CD4-positive, alpha-beta T cell treated with Interleukin-4 for 4 hours (primary cell): ENCODE measurements around the gene ADGRF5.
A peak's percentile ranks its signal among the peaks of the same experiment; 100 is the strongest.
"Not testable (repeated sequence)": the region's sequence is repeated elsewhere in the genome, so short reads cannot be mapped to it uniquely, and the experiment has no call there.

Source experiments
- DNase-seq: peaks from one replicate; pipeline ENCODE4 v3.0.0-alpha.2; 2020

ADGRF5 gene

DNA sequence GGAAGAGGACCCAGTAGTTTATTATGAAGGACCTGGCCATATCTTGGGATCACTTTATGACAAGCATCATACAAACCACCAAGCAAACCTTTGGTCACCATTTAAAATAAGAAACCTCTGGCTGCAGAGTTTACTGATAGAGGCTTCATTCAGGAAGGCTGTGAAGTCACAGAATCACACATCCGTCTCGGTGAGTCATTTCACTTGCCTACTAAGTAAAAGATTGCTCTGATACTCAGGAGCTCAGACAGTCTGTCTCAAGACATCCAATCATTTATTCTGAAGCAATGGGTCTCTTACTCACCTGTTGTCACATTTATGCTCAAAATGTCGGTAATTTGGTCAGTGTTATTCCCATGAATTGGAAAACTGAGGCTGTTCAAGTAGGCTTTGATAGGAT is 33.7 kb downstream of the ADGRF5 start:
- DNase-seq = no peak

DNA sequence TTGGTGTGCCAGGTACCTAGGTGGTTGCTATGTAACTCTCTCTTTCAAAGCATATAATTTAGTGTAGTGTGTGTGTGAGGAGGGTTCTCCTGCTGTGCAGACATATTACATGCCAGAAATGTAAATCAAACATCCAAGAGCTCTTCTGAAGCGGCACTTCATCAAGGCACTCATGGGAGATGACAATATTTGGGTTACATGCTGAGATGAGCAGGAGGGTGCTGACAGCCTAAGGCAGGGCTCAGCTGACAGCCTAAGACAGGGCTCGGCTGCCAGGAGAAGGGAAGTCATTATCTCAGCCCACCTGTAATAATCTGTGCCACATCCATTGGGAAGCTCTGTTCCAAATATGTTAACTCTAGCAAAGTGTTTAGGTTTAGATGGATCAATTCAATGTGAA is 39.1 kb downstream of the ADGRF5 start:
- DNase-seq = no peak

DNA sequence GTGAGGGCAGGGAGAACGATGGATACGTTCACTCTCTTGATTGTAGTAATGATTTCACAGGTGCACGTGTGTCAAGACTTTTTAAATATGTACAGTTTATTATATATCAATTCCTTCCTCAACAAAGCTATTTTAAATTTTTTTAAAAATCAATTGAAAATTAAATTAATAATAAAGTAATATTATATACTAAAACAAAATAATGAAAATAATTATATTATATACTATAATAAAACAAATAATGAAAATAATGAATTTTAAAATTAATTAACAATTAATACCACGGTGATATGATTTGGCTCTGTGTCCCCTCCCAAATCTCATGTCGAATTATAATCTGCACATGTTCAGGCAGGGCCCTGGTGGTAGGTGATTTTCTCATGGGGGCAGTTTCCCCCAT is 42.7 kb downstream of the ADGRF5 start:
- no peak for DNase-seq

DNA sequence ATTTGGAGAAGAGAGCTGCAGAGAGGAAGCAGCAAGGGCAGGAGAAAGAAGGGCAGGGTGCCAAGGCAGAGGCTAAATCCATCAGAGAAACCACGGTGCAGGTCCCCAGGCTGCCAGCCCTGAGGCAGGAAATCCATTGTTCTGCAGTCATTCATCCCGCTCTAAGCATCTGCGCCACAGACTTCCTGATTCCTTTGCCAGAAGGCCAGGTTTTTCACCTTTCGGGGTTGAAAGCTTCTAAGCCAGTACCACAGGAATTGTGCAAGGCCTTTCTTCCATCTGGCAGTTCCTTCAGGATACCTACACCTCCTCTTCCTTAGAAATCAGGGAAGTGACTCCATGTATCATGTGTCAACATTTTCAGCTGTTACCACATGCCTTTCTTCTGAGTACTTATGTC is 45.6 kb downstream of the ADGRF5 start:
- no peak for DNase-seq

DNA sequence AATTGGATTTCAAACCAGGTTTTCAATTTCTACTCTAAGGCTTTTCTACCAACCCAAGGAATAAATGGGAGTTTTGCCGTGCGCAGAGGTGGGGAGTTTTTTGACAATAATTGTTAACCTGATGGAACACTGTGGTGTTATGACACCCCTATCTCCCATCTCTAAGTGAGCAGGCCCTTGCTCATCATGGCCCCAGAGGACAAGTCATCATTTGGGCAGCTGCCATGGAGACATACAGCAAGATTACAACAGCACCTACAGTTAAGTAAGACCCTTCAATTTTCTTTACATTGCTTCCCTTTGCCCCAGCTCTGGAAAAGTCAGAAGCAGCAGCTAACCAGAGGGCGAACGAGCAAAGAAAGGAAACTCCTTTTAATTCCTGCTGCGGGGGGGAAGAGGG is 54.3 kb downstream of the ADGRF5 start:
- no peak for DNase-seq

DNA sequence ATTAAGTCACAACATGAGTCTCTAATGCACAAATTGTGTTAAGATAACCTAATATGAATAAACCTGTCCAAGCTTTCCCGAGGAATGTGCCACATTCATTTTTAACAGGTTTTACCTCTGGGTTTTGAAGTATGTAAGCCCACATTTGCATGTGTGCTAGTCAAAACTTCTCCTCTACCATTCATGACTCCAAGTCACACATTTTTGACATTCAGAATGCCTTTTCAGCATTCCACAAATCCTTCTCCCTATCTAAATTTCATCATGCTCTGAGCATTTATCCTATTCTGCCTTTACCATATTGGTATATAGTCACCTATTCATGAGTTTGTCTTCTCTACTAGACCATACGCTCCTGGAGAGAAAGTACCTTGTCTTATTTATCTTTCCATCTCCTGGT is 56.5 kb downstream of the ADGRF5 start:
- no peak for DNase-seq

DNA sequence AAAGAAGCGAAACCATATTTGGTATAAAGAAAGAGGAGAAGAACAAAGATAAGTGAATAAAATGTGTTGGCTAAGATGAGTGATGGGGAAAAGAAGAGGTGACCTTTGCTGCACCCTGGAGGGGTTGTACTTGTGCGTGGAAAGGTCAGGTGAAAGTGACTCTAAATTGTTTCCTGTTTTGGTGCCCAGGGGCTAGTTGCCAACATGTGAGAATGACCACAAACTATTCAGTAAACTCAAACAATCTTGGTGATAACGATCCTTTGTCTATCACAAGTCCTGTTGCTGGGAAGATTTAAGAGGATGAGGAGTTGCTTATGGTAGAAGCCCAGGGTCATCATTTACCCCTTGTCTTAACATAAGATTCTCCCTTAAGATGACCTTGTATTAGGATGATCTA is 57.9 kb downstream of the ADGRF5 start:
- DNase-seq = no peak

DNA sequence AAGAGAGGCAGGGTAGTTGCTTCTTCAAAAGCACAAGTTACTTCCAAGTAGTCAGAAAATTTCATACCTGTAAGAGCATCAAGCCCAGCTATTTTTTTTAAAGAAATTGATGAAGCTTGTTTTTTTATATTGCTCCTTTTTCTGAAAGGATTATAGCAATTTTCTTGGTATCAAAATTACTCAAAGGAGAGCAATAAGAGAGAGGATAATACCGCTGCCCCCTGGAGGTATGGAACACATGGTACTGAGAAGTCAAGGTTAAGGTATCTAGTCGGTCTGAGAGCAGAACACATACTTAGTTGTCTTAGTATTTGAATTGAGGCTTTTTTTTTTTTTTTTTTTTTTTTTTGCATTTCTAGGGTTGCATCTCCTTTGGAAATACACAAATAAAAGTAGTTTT is 59.4 kb downstream of the ADGRF5 start:
- no peak for DNase-seq

DNA sequence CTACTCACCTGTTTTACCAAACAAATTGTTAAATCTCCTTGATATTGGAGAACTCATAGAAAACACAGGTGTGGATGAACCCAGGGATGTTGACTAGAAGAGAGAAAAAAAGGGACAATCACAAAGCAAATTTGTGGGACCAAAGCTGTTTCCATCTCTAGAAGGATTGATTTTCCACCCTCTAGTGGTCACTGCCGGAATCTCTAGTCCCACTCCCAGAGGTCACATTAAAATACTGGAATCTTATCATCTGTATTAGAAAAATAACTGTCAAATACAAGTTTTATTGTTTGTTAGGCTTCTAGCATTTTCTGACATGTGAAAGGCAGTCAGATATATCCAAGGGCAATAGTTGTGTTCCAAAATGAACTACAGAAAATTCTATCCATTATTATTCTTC is 65.8 kb downstream of the ADGRF5 start:
- DNase-seq = peak; percentile 27

DNA sequence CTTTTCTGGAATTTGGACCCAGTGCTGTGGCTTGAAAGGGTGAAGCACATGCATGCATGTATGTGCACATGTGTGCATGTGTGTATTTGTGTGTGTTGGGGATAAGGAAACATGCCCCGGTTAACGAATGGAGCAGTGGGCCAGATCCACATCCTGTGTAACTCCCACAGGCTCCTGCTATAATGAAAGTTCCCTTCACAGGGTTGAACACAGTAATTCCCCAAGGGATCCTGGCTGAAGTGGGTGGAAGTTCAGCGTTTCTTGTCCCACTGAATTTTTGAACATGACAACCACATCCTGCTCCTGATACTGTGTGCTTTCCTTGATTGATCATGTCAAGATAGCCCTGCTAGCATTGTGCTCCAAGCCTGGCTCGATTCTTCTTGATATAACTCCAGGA is 70.2 kb downstream of the ADGRF5 start:
- not testable (repeated sequence) for DNase-seq

DNA sequence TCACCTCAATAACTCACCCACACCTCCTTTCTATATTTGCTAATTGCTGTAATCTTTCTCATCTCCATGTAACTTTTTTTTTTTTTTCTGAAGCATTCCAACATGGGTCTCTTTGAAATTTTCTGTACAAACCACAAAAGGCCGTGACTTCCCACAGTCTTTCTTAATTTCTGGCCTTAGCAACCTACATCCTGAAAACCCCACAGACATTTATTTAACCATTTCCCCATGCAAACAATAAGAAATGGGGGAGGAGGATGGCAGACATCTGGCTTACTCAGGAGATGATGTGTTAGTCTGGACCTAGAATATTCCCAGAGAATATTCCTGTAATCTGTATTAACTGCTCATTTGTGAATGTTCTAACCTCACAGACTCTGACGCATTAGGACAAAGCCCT is 70.9 kb downstream of the ADGRF5 start:
- DNase-seq = no peak

DNA sequence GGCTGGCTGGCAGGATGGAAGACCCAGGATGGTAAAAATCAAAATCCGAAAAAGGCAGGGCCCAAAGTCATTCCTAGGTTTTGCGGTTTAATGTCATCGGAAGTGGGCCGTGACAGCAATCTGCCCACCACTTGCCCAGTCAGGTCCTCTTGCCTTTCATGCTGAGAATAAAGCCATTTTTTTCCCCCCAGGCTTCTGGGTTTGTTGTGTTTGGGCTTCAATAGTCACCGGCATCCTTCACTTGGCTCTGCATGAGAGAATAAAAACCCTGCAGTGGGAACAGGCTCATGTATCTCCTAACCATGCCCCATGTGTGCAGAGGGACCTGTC is 72.4 kb downstream of the ADGRF5 start:
- no peak for DNase-seq

DNA sequence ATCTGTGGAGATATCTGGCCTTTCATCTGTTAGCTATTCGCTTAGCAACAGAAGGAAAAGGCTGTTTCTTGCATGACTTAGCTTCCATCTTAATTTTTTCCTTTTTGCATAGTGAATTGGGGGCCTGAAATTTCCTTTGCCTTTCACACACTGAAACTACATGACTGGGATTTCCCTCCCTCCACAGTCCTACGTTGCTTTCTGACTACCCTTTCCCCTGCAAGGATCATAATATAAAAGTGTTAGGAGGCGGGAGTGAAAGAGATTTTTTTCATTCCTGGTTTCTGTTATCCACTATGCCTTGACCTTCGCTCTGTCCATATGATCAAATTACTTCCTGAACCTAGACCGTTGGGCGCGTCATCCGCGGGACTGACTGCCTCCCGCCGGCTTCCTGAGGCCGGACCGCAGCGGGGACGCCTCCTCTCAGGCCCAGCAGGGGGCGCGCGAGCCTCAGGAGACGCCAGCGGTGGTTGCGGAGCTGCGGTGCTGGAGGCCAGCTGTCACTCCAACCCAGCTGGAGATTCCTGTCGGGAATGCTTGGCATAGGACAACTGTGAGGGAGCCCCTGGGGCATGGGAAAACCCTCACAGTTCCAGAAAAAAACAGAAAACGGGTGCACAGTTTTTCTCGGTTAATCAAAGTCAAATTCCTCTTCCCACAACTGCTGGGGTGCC is 72.9 kb downstream of the ADGRF5 start:
- peak; percentile 24 for DNase-seq

DNA sequence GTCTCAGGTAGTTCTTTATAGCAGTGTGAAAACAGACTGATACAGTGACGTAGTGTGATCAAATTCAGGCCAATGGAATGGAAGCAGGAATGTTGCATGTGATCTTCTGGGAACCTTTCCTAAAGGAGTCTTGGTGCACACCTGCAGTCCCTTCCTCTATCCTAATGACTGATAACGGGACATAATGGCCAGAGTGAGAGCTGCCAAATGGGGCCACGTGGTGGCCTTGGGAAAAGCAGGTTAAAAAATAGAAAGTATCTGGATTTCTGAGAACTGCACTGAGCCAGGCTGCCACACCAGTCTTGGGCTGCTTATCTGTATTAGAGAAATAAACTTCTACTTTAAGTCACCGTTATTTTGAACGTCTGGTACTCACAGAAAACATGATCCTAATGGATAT is 76.6 kb downstream of the ADGRF5 start:
- DNase-seq = no peak

DNA sequence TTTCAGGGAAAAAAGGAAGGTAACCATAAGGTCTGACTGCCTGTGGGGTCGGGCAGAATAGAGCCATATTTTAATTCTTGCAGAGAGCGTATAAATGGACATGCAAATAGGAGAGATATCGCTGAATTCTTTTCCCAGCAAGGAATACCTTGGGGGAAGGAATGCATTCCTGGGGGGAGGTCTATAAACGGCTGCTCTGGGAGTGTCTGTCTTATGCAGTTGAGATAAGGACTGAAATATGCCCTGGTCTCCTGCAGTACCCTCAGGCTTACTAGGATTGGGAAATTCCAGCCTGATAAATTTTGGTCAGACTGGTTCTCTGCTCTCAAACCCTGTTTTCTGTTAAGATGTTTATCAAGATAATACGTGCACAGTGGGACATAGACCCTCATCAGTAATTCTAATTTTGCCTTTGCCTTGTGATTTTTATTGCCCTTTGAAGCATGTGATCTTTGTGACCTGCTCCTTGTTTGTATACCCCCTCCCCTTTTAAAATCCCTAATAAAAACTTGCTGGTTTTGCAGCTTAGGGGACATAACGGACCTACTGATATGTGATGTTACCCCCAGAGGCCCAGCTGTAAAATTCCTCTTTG is 79.4 kb downstream of the ADGRF5 start:
- not testable (repeated sequence) for DNase-seq

DNA sequence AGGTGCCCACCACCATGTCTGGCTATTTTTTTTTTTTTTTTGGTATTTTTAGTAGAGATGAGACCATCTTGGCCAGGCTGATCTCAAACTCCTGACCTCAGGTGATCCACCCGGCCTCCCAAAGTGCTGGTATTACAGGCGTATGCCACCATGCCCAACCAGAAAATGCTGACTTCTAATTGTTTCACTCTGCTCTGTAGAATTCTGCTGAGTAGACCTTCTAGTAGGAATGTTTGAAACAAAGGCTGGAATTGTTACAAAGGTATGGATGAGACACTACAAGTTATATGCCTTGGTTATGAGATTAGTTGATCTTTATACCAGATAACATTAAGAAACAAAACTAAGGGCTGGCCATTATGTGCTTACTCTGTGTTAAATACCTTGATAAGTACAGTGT is 83.7 kb downstream of the ADGRF5 start:
- DNase-seq = no peak

DNA sequence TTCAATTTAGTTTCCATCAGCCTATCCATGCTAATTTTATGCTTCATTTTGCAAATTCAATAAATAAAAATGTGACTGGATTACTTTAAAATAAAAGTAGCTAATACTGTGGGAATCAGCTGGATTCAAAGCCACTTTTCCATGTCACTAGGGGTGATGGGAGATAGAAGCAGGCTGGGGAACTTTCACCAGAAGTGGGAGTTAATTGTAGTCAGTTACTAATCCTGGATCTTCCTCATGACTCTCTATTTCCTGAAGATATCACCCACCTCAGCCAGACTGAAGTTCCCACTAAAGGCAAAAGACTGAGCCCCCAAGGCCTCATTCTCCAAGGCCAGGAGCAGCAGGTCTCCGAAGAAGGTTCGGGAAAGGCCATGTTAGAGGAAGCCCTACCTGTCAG is 86.7 kb downstream of the ADGRF5 start:
- DNase-seq = not testable (repeated sequence)

DNA sequence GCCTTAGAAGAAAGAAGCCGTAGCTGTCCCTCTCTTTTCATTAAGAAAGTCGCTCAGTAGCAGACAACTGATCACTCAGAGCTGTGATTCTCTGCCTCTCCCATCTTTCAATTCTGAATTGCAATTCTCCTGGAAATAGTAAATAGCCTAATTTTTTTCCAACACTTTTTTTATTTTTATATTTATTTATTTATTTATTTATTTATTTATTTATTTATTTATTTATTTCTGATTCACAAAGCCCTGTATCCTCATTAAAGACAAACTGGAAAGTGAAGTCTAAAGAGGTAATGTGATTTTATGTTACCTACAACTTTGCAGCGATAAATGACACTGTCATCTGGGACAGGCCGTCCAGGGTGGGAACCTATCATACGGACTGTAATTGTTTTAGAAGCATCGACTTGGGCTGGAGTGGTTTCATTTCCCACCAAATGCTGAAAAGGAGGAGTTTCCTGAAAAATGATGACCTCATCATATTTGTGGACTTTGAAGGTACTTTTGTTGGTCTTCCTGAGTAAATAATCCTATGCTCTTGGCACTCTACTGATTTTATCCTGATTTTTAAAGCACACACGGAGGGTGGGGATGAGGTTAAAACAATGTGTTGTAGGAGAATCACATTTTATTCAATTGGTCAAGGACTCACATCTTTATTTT is 87.4 kb downstream of the ADGRF5 start:
- DNase-seq = not testable (repeated sequence)

DNA sequence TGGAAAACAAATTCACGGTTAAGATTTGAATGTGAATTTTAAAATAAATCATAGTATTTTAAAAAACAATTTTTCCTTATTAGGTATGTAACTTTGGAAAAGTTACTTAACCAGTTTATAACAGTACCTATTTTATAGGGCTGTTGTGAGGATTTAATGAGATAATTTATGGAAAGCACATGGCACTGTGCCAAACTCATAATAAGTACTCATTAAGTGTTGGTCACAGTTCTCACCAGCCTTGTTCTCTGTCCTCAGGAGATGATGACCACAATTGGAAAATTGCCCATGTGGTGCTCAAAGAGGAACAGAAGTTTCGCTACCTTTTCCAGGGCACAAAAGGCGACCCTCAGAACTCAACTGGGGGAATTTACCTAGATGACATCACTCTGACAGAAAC is 88.9 kb downstream of the ADGRF5 start:
- no peak for DNase-seq

DNA sequence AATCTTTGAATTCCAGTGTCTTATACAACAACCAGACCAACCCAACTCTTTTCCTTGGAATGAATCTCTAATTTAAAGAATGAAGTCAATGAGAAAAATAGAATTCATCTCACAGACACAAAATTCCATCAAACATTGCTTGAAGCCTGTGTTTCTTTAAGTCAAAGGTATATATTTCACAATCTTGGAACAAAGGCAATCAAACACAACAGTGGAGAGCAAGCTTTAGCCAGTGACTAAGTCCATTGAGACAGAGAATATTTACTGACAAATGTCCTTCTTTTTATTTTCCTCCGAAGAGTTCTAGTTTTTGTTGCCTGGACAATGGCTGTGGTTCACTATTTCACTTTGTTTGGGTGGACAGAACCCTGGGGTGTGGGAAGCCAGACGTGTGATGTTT is 92.8 kb downstream of the ADGRF5 start:
- no peak for DNase-seq

DNA sequence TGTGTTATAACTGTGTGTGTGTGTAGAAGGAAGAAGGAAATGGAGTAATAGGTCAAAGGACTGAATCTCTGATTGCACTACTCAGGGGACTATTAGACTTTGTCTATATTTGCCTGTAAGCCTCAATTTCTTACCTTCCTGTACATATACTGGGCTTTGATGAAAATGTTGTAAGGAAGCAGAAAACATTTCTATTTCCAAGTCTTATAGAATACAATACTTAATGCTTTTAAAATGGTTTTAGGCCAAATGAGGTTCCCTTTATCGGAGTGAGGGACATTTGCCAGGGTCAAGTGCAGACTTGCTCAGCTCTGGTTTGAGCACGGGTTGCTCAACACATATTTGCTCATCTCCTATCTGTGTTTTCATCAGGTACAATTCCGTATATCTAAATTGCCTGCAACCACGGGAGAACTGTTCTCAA is 100.3 kb downstream of the ADGRF5 start:
- DNase-seq = no peak

DNA sequence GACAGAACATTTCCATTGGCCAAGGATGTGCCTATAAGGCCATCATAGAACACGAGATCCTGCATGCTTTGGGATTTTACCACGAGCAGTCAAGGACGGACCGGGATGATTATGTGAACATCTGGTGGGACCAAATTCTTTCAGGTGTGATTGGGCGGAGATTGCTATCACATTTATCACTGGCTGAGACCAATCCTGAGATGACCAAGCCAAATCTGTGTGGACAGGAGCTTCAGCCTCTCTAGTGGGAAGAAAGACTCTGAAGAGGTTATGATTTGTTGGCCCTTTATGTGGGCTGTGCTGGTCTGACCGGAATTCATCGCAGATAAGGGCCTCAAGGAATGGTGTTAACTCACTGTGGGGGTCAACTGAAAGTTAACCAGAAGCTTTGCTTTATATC is 102.2 kb downstream of the ADGRF5 start:
- no peak for DNase-seq

DNA sequence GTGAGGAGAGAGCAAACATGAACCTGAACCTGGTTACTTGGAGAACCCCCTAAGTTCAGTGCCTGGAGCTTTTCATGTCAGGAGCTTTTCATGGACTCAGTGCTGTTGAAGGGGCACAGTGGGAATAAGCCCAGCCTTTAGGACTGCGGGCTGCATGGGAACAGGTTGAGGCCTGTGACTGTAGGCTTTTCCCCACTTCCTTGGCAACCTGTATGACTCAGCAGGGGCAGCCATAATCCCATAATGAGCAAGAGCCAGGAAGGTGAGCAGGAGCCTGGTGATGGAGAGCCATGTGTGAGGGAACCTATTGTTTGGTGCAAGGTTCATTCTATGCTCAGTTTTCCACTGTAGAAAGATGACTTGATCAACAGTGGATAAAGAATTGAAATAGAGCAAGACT is 105.1 kb downstream of the ADGRF5 start:
- no peak for DNase-seq

DNA sequence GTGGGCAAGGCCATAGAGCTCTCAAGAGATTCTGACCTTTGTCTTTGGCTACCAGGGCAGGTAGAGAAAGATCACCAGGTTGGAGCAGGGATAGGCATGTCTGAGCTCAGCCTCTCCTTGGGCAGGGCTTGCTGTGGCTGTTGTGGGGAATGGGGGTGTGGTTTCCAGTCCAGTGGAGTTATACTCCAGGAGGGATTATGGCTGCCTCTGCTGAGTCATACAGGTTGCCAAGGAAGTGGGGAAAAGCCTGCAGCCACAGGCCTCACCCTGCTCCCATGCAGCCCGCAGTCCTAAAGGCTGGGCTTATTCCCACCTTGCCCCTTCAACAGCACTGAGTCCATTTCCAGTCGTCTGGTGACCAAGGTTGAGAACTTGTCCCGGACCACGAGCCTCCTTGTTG is 106.6 kb downstream of the ADGRF5 start:
- DNase-seq = no peak

DNA sequence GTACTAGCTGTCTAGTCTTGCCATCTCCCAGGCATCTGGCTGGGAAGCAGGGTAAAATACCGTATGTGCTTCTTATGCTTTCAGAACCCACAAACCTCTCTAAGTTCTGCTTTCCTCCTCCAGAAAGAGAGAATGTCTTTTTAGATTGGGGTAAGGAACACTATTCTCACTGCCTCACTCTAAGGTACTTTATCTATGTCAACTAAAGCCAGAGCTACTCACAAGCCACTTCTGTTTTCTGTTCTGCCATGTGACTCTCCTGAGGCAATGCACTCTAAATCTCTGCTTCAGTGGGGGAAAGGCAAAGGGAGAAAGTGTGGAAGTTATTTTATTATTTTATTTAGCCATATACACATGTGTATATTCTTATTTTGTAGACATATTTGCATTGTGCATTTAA is 112.9 kb downstream of the ADGRF5 start:
- no peak for DNase-seq
